H9 (cell line): Measurements from ENCODE around the gene NCLN. TPM values are rescaled to one million over a fixed set of nuclear protein-coding genes. Genes with fewer than 3 reads are reported as not detected.

ENCODE experiments used
- DNase-seq: peaks from one replicate; pipeline ENCODE4 v3.0.0-alpha.2; 2017
- H2AFZ ChIP-seq: one replicate; pipeline ENCODE4 v1.6.1; 2013; ENCODE audit warnings: mild to moderate bottlenecking, low read length, control low read depth, moderate library complexity
- H2AK5ac ChIP-seq: 2 replicates; pipeline ENCODE4 v1.6.1; 2013; ENCODE audit warnings: low read length, control low read depth, mixed read lengths; ENCODE audit not compliant: insufficient read length
- H2BK120ac ChIP-seq: one replicate; pipeline ENCODE4 v1.6.1; 2013; ENCODE audit warnings: low read depth, mild to moderate bottlenecking, low read length, control low read depth, inconsistent platforms; ENCODE audit not compliant: poor library complexity, severe bottlenecking
- H2BK12ac ChIP-seq: 2 replicates; pipeline ENCODE4 v1.6.1; 2013; ENCODE audit warnings: low read length, control low read depth, mixed read lengths, low read depth; ENCODE audit not compliant: insufficient read length
- H2BK15ac ChIP-seq: 2 replicates; pipeline ENCODE4 v1.6.1; 2013; ENCODE audit warnings: low read depth, low read length, control low read depth
- H2BK20ac ChIP-seq: one replicate; pipeline ENCODE4 v1.6.1; 2013; ENCODE audit warnings: low read depth, mild to moderate bottlenecking, low read length, control low read depth, inconsistent platforms; ENCODE audit not compliant: poor library complexity, severe bottlenecking
- H2BK5ac ChIP-seq: 2 replicates; pipeline ENCODE4 v1.6.1; 2013; ENCODE audit warnings: low read length, control low read depth, mixed read lengths; ENCODE audit not compliant: insufficient read length
- H3K14ac ChIP-seq: 2 replicates; pipeline ENCODE4 v1.6.1; 2013; ENCODE audit warnings: low read length, control low read depth; ENCODE audit not compliant: insufficient read depth
- H3K18ac ChIP-seq: 2 replicates; pipeline ENCODE4 v1.6.1; 2013; ENCODE audit warnings: low read depth, mild to moderate bottlenecking, mixed read lengths, low read length, control low read depth; ENCODE audit not compliant: insufficient read length
- H3K23ac ChIP-seq: 2 replicates; pipeline ENCODE4 v1.6.1; 2013; ENCODE audit warnings: low read length, control low read depth, mixed read lengths, low read depth; ENCODE audit not compliant: insufficient read length
- H3K23me2 ChIP-seq: 2 replicates; pipeline ENCODE4 v1.6.1; 2013; ENCODE audit warnings: low read depth, mild to moderate bottlenecking, mixed read lengths, low read length, control low read depth; ENCODE audit not compliant: insufficient read length, poor library complexity, severe bottlenecking
- H3K27ac ChIP-seq: 2 replicates; pipeline ENCODE4 v1.5.1; 2013; ENCODE audit warnings: low read length, control low read depth, mixed read lengths, low read depth; ENCODE audit not compliant: insufficient read length
- H3K27me3 ChIP-seq: 2 replicates; pipeline ENCODE4 v1.6.1; 2013; ENCODE audit warnings: low read length, control low read depth, inconsistent platforms; ENCODE audit not compliant: insufficient read depth
- H3K4ac ChIP-seq: 2 replicates; pipeline ENCODE4 v1.6.1; 2013; ENCODE audit warnings: low read depth, mild to moderate bottlenecking, control low read depth, inconsistent platforms, low read length, moderate library complexity
- H3K4me1 ChIP-seq: 2 replicates; pipeline ENCODE4 v1.6.1; 2013; ENCODE audit warnings: low read length, control low read depth, inconsistent platforms; ENCODE audit not compliant: insufficient read depth
- H3K4me2 ChIP-seq: 2 replicates; pipeline ENCODE4 v1.6.1; 2013; ENCODE audit warnings: low read length, control low read depth, mixed read lengths; ENCODE audit not compliant: insufficient read length, insufficient read depth
- H3K56ac ChIP-seq: 2 replicates; pipeline ENCODE4 v1.6.1; 2013; ENCODE audit warnings: low read depth, mild to moderate bottlenecking, mixed read lengths, low read length, control low read depth; ENCODE audit not compliant: insufficient read length
- H3K79me1 ChIP-seq: 2 replicates; pipeline ENCODE4 v1.6.1; 2013; ENCODE audit warnings: low read depth, mild to moderate bottlenecking, moderate library complexity, low read length, control low read depth, inconsistent platforms; ENCODE audit not compliant: insufficient read depth, poor library complexity, severe bottlenecking
- H3K79me2 ChIP-seq: 2 replicates; pipeline ENCODE4 v1.6.1; 2013; ENCODE audit warnings: low read length, control low read depth, inconsistent platforms; ENCODE audit not compliant: insufficient read depth
- H3K9ac ChIP-seq: 2 replicates; pipeline ENCODE4 v1.6.1; 2013; ENCODE audit warnings: low read length, control low read depth, mixed read lengths; ENCODE audit not compliant: insufficient read length; ENCODE audit errors: extremely low read depth
- H3K9me3 ChIP-seq: one replicate; pipeline ENCODE4 v1.6.1; 2013; ENCODE audit warnings: low read depth, low read length, inconsistent platforms; ENCODE audit not compliant: control insufficient read depth
- H3T11ph ChIP-seq: one replicate; pipeline ENCODE4 v1.6.1; 2013; ENCODE audit warnings: mild to moderate bottlenecking, low read length, control low read depth, inconsistent platforms
- H4K20me1 ChIP-seq: one replicate; pipeline ENCODE4 v1.6.1; 2013; ENCODE audit not compliant: control insufficient read depth, insufficient read length, insufficient read depth
- H4K5ac ChIP-seq: 2 replicates; pipeline ENCODE4 v1.6.1; 2013; ENCODE audit warnings: low read depth, mild to moderate bottlenecking, mixed read lengths, low read length, control low read depth; ENCODE audit not compliant: insufficient read length
- H4K8ac ChIP-seq: replicated peaks from 2 replicates; pipeline ENCODE4 v1.6.1; 2013; ENCODE audit warnings: low read length, control low read depth, mixed read lengths, low read depth; ENCODE audit not compliant: insufficient read length
- H4K91ac ChIP-seq: 2 replicates; pipeline ENCODE4 v1.6.1; 2013; ENCODE audit warnings: low read depth, mild to moderate bottlenecking, moderate library complexity, mixed read lengths, low read length, control low read depth; ENCODE audit not compliant: insufficient read length
- H3K27ac Mint-ChIP-seq, 3 experiments: 2 replicates in 2 of 3; 3 replicates in 1 of 3; pipeline ENCODE4 v1.8.0; 2020 to 2021; ENCODE audit warnings: mixed read lengths in 3 of 3, mild to moderate bottlenecking in 1 of 3, moderate library complexity in 1 of 3
- H3K27me3 Mint-ChIP-seq: 2 replicates; pipeline ENCODE4 v1.8.0; 2021; ENCODE audit warnings: low read depth, mild to moderate bottlenecking, moderate library complexity, mixed read lengths
- H3K36me3 Mint-ChIP-seq, 3 experiments: 2 replicates in 2 of 3; 3 replicates in 1 of 3; pipeline ENCODE4 v1.8.0; 2020 to 2021; ENCODE audit warnings: low read depth in 3 of 3, mixed read lengths in 3 of 3; ENCODE audit not compliant: insufficient read depth in 1 of 3
- H3K4me1 Mint-ChIP-seq, 2 experiments: 2 replicates each; pipeline ENCODE4 v1.8.0; 2020; ENCODE audit warnings: mixed read lengths in 2 of 2
- H3K4me3 Mint-ChIP-seq, 2 experiments: 2 replicates in 1 of 2; 3 replicates in 1 of 2; pipeline ENCODE4 v1.8.0; 2020 to 2021; ENCODE audit warnings: mild to moderate bottlenecking in 2 of 2, mixed read lengths in 2 of 2, moderate library complexity in 1 of 2
- H3K9me3 Mint-ChIP-seq, 2 experiments: 2 replicates in 1 of 2; 3 replicates in 1 of 2; pipeline ENCODE4 v1.8.0; 2020; ENCODE audit warnings: mild to moderate bottlenecking in 2 of 2, mixed read lengths in 2 of 2, moderate library complexity in 1 of 2
- CTCF ChIP-seq: fragments of 200-600 bp; sonication (generic); conservative IDR thresholded peaks from 3 replicates; pipeline ENCODE4 v1.8.0; 2021; ENCODE audit warnings: antibody characterized with exemption, mild to moderate bottlenecking
- WGBS: extraction: QIAGEN DNeasy Blood & Tissue Kit; methylation state at CpG from one replicate; pipeline ENCODE4 v1.1.7; 2013; ENCODE audit warnings: missing lambda C conversion rate, low lambda C conversion rate, mixed read lengths; ENCODE audit not compliant: insufficient read length; ENCODE audit errors: extremely low coverage; 5-methylcytosine and 5-hydroxymethylcytosine counted together
- total RNA-seq: library from RNA; stranded (reverse); gene quantifications from 2 replicates; pipeline ENCODE4 v1.2.1, GENCODE V29; 2021

The NCLN gene
- total RNA-seq, 1 experiment from 2014 or later, result 94.8 TPM

DNA sequence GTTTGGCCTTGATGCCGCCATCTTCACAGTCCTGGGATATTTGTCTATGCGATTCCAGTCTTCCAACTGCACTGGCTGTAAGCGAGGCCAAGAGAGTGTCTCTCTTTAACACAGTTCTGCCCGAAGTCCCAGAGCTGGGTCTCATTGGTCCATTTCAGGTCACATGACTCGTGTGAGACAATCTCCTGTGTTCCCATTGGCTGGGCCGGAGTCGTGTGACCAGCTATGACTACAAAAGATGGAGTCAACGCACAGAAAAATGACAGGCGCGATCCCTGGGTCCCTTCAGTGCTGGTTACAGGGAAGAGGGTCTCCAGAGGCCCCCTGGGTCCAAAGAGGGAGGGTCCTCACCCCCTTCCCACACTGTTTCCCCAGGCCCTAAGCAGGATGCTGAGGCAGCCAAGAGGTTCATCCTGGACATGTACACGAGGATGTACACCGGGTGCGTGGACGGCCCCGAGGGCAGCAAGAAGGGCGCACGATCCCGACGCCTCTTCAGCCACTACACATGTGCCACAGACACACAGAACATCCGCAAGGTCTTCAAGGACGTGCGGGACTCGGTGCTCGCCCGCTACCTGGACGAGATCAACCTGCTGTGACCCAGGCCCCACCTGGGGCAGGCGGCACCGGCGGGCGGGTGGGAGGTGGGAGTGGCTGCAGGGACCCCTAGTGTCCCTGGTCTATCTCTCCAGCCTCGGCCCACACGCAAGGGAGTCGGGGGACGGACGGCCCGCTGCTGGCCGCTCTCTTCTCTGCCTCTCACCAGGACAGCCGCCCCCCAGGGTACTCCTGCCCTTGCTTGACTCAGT is 23.1 kb upstream of the NCLN start:
- Histone ChIP-seq H3K79me2 (no peaks in the 10 kb centered on the region), H3T11ph (no peak overlapping the region), H2BK5ac (no peak overlapping the region), H2BK120ac (no peak overlapping the region), H3K14ac (no peak overlapping the region), H4K8ac (no peak overlapping the region), H2AK5ac (no peak overlapping the region), H3K4ac (no peak overlapping the region), H2BK20ac (no peak overlapping the region), H3K27ac (no peak overlapping the region), H3K9ac (no peak overlapping the region), H3K4me1 (no peaks in the 10 kb centered on the region), H3K27me3 (no peaks in the 10 kb centered on the region), H2BK15ac (no peak overlapping the region), H3K18ac (no peak overlapping the region), H3K9me3 (no peaks in the 10 kb centered on the region), H4K91ac (no peak overlapping the region), H3K79me1 (no peaks in the 10 kb centered on the region), H4K20me1 (no peaks in the 10 kb centered on the region), H2BK12ac (no peak overlapping the region), H3K56ac (no peak overlapping the region), H3K23ac (no peak overlapping the region), H4K5ac (no peak overlapping the region), H3K4me2 (no peak overlapping the region), H2AFZ (no peak overlapping the region), H3K23me2 (no peaks in the 10 kb centered on the region)
- Mint-ChIP-seq H3K27me3 (peaks cover 46% of the 10 kb centered on the region), H3K4me3 (peak overlapping the region in 1 of 2 experiments; percentile 79; a peak in 2 of 5 replicates), H3K27ac (no peak overlapping the region), H3K36me3 (no peaks in the 10 kb centered on the region; a peak in 3 of 7 replicates), H3K9me3 (peaks cover 3 to 7% of the 10 kb centered on the region in 2 experiments; a peak in 3 of 5 replicates), H3K4me1 (peaks cover 4 to 9% of the 10 kb centered on the region in 2 experiments)
- DNase-seq, result no peak
- TF ChIP-seq CTCF, result no peak
- WGBS, result no CpG with 5 or more reads among the region's 38 CpGs
